BLaER1 treated with 17β-estradiol and CSF1 and Interleukin-3, amounts not matched to agents 10 nM and 100 nM (cell line): Measurements from ENCODE around the gene LEP.

Source experiments
- H3K27ac ChIP-seq, 11 experiments: shearing (Covaris generic); formaldehyde crosslinking; 2 replicates each; pipeline ENCODE4 v1.8.1; 2022
- H3K27me3 ChIP-seq, 11 experiments: shearing (Covaris generic); formaldehyde crosslinking; 2 replicates each; pipeline ENCODE4 v1.8.1; 2022
- H3K36me3 ChIP-seq, 11 experiments: shearing (Covaris generic); formaldehyde crosslinking; 2 replicates each; pipeline ENCODE4 v1.8.1; 2022
- H3K4me1 ChIP-seq, 10 experiments: shearing (Covaris generic); formaldehyde crosslinking; 2 replicates each; pipeline ENCODE4 v1.8.1; 2022
- H3K4me2 ChIP-seq, 11 experiments: shearing (Covaris generic); formaldehyde crosslinking; 2 replicates each; pipeline ENCODE4 v1.8.1; 2022
- H3K4me3 ChIP-seq, 10 experiments: shearing (Covaris generic); formaldehyde crosslinking; 2 replicates each; pipeline ENCODE4 v1.8.1; 2022
- H3K9ac ChIP-seq, 11 experiments: shearing (Covaris generic); formaldehyde crosslinking; 2 replicates each; pipeline ENCODE4 v1.8.1; 2022
- H3K9me3 ChIP-seq, 11 experiments: shearing (Covaris generic); formaldehyde crosslinking; replicated peaks in 1 of 11; 2 replicates each; pipeline ENCODE4 v1.8.1; 2022
- H4K20me1 ChIP-seq, 11 experiments: shearing (Covaris generic); formaldehyde crosslinking; 2 replicates each; pipeline ENCODE4 v1.8.1; 2022
- Cebpa-rat ChIP-seq, 11 experiments: shearing (Covaris generic); IDR thresholded peaks; 2 replicates each; pipeline ENCODE4 v1.8.1; 2022

LEP gene

GRCh38 chr7:128264477-128264876 lies 23.4 kb downstream of the LEP start:
- H3K27ac ChIP-seq: no peak overlapping the region
- no peak overlapping the region for H3K4me3 ChIP-seq
- H3K36me3 ChIP-seq: no peaks in the 10 kb centered on the region
- H3K9ac ChIP-seq: no peak overlapping the region
- H3K9me3 ChIP-seq: no peaks in the 10 kb centered on the region
- no peaks in the 10 kb centered on the region; a peak in 1 of 22 replicates for H4K20me1 ChIP-seq
- no peaks in the 10 kb centered on the region for H3K27me3 ChIP-seq
- peaks cover 0 to 6% (median 0%) of the 10 kb centered on the region in 10 experiments; a peak in 2 of 20 replicates for H3K4me1 ChIP-seq
- H3K4me2 ChIP-seq: no peak overlapping the region
- TF ChIP-seq Cebpa-rat (IDR thresholded peaks at IDR 0.05): no peak

DNA sequence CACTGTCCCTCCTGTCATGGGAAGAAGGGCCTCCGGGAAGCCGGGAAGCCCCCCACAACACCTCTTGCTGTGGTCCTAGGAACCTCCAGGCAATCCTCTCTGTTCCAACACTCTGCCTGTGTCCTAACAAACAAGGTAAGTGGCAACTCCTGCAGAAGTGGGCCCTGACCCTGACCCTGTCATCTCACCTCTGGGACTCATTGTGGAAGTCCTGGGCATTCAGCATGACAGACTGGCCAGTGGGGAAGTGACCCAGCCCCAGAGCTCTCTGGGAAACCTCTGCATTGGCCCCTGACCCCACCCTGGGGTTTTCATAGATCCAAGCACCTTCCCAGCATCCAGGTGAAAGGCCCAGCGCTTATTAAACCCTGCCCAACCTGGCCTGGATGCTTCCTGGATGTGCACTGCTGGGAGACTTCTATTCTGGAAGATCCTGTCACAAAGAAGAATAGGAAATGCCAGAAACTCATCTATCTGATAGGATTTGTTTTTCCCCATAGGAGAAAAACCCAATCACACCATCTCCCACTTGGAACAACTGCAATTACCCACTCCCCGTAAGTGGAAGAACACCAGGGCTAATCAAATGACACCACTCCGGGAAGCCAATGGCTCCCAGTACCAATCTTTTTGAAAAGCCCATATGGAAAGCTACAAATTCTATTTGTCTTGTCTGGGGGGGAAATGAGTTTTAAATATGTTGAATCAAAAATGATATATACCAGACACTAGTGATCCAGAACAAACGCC lies 24.3 kb downstream of the LEP start:
- no peak for TF ChIP-seq Cebpa-rat (IDR thresholded peaks at IDR 0.05)
- Histone ChIP-seq H3K27me3 (no peaks in the 10 kb centered on the region), H3K9ac (no peak overlapping the region), H4K20me1 (no peaks in the 10 kb centered on the region; a peak in 1 of 22 replicates), H3K9me3 (peaks cover 0 to 3% (median 0%) of the 10 kb centered on the region in 11 experiments; a peak in 7 of 22 replicates), H3K4me2 (no peak overlapping the region), H3K27ac (no peak overlapping the region), H3K4me1 (peaks cover 0 to 6% (median 0%) of the 10 kb centered on the region in 10 experiments; a peak in 2 of 20 replicates), H3K4me3 (no peak overlapping the region), H3K36me3 (no peaks in the 10 kb centered on the region)

DNA sequence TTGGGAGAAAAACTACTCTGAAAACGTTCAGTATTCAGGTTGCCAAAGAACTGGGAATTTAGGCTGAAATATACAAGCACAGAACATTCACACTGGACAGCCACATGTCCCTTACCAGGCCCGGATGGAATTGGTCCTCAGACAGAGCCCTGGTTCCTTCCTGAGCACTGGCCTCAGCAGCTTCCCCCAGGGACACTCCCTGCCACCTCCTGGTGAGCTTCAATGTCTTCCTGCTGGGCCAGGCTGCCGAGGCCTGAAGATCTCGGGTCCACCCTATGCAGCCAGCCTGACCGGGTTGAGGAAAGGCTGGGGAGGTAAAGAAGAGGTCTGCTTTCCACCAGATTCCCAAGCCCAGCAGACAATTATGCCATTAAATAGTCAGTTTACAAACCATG lies 24.8 kb downstream of the LEP start:
- no peaks in the 10 kb centered on the region for H3K36me3 ChIP-seq
- H3K4me3 ChIP-seq: no peak overlapping the region
- no peak overlapping the region for H3K27ac ChIP-seq
- peaks cover 4 to 9% (median 5%) of the 10 kb centered on the region in 11 experiments; a peak in 21 of 22 replicates for H3K9me3 ChIP-seq
- no peaks in the 10 kb centered on the region; a peak in 1 of 22 replicates for H4K20me1 ChIP-seq
- no peaks in the 10 kb centered on the region for H3K27me3 ChIP-seq
- TF ChIP-seq Cebpa-rat (IDR thresholded peaks at IDR 0.05): no peak
- no peak overlapping the region; a peak in 1 of 22 replicates for H3K4me2 ChIP-seq
- peaks cover 0 to 6% (median 0%) of the 10 kb centered on the region in 10 experiments; a peak in 2 of 20 replicates for H3K4me1 ChIP-seq
- H3K9ac ChIP-seq: no peak overlapping the region

- no peak for TF ChIP-seq Cebpa-rat (IDR thresholded peaks at IDR 0.05)
- no peak overlapping the region for H3K9ac ChIP-seq
- H3K4me2 ChIP-seq: no peak overlapping the region
- H3K4me1 ChIP-seq: peaks cover 0 to 6% (median 0%) of the 10 kb centered on the region in 10 experiments; a peak in 2 of 20 replicates
- no peaks in the 10 kb centered on the region; a peak in 1 of 22 replicates for H4K20me1 ChIP-seq
- no peaks in the 10 kb centered on the region for H3K36me3 ChIP-seq
- peaks cover 10 to 15% (median 11%) of the 10 kb centered on the region in 11 experiments for H3K9me3 ChIP-seq
- no peak overlapping the region for H3K27ac ChIP-seq
- H3K4me3 ChIP-seq: no peak overlapping the region
- H3K27me3 ChIP-seq: no peaks in the 10 kb centered on the region
Observed at GRCh38 chr7:128266529-128266882, 25.4 kb downstream of the LEP start.

GRCh38 chr7:128266883-128267594 lies 26.0 kb downstream of the LEP start:
- no peak overlapping the region for H3K4me3 ChIP-seq
- H3K36me3 ChIP-seq: no peaks in the 10 kb centered on the region
- no peaks in the 10 kb centered on the region for H3K27me3 ChIP-seq
- no peak for TF ChIP-seq Cebpa-rat (IDR thresholded peaks at IDR 0.05)
- no peaks in the 10 kb centered on the region; a peak in 1 of 22 replicates for H4K20me1 ChIP-seq
- no peak overlapping the region for H3K9ac ChIP-seq
- H3K4me1 ChIP-seq: peaks cover 0 to 6% (median 0%) of the 10 kb centered on the region in 10 experiments; a peak in 2 of 20 replicates
- H3K4me2 ChIP-seq: peak overlapping the region in 1 of 11 experiments; percentile 12; a peak in 2 of 22 replicates
- H3K9me3 ChIP-seq: peaks cover 13 to 21% (median 17%) of the 10 kb centered on the region in 11 experiments
- no peak overlapping the region for H3K27ac ChIP-seq

GRCh38 chr7:128267595-128267924 lies 26.5 kb downstream of the LEP start:
- Histone ChIP-seq H3K4me1 (peaks cover 0 to 6% (median 0%) of the 10 kb centered on the region in 10 experiments; a peak in 2 of 20 replicates), H4K20me1 (no peaks in the 10 kb centered on the region; a peak in 1 of 22 replicates), H3K36me3 (no peaks in the 10 kb centered on the region), H3K9me3 (peaks cover 13 to 26% (median 20%) of the 10 kb centered on the region in 11 experiments), H3K27ac (no peak overlapping the region), H3K27me3 (no peaks in the 10 kb centered on the region), H3K4me3 (no peak overlapping the region), H3K9ac (no peak overlapping the region), H3K4me2 (peak overlapping the region in 1 of 11 experiments; percentile 12; a peak in 2 of 22 replicates)
- no peak for TF ChIP-seq Cebpa-rat (IDR thresholded peaks at IDR 0.05)

- H3K4me3 ChIP-seq: no peak overlapping the region
- no peaks in the 10 kb centered on the region for H3K27me3 ChIP-seq
- H3K4me1 ChIP-seq: peaks cover 0 to 6% (median 0%) of the 10 kb centered on the region in 10 experiments; a peak in 2 of 20 replicates
- no peak overlapping the region for H3K9ac ChIP-seq
- peaks cover 13 to 26% (median 20%) of the 10 kb centered on the region in 11 experiments for H3K9me3 ChIP-seq
- H3K4me2 ChIP-seq: no peak overlapping the region
- H3K36me3 ChIP-seq: no peaks in the 10 kb centered on the region
- H3K27ac ChIP-seq: no peak overlapping the region
- H4K20me1 ChIP-seq: no peaks in the 10 kb centered on the region; a peak in 1 of 22 replicates
- TF ChIP-seq Cebpa-rat (IDR thresholded peaks at IDR 0.05): no peak
Observed at GRCh38 chr7:128268233-128268632, 27.2 kb downstream of the LEP start.

DNA sequence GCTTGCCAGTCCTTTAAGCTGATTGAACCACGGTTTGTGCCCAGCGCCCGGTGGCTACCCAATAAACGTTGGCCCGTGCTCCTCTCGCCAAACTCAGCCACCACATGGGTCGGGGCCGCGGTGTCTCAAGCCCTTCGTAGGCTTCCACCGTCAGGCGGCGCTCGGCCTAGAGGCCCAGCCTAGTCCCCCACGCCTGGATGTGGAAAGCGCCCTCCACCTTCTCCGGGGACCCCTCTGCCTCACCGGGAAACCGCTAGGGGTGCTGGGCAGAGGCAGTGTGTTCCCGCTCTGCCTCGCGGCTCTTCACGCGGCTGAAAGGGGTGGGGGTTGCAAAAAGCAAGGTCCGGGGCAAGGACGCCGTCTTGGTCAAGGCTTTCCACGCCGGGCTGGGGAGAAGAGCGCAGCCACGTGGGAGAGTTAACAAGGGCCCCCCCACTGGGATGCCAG lies 29.8 kb downstream of the LEP start:
- H3K4me2 ChIP-seq: no peak overlapping the region
- H3K27ac ChIP-seq: no peak overlapping the region
- no peak for TF ChIP-seq Cebpa-rat (IDR thresholded peaks at IDR 0.05)
- H3K4me3 ChIP-seq: no peak overlapping the region
- H3K9ac ChIP-seq: no peak overlapping the region
- peaks cover 0 to 6% (median 1%) of the 10 kb centered on the region in 10 experiments; a peak in 4 of 20 replicates for H3K4me1 ChIP-seq
- no peaks in the 10 kb centered on the region for H3K27me3 ChIP-seq
- H3K9me3 ChIP-seq: peaks cover 13 to 26% (median 20%) of the 10 kb centered on the region in 11 experiments
- no peaks in the 10 kb centered on the region; a peak in 1 of 22 replicates for H4K20me1 ChIP-seq
- H3K36me3 ChIP-seq: no peaks in the 10 kb centered on the region

GRCh38 chr7:128271471-128271941 lies 30.4 kb downstream of the LEP start:
- H4K20me1 ChIP-seq: no peaks in the 10 kb centered on the region; a peak in 1 of 22 replicates
- no peak overlapping the region for H3K4me3 ChIP-seq
- H3K9me3 ChIP-seq: peaks cover 13 to 26% (median 20%) of the 10 kb centered on the region in 11 experiments
- H3K27me3 ChIP-seq: no peaks in the 10 kb centered on the region
- no peak for TF ChIP-seq Cebpa-rat (IDR thresholded peaks at IDR 0.05)
- H3K9ac ChIP-seq: no peak overlapping the region
- peaks cover 0 to 8% (median 0%) of the 10 kb centered on the region in 10 experiments; a peak in 4 of 20 replicates for H3K4me1 ChIP-seq
- no peaks in the 10 kb centered on the region for H3K36me3 ChIP-seq
- H3K4me2 ChIP-seq: no peak overlapping the region
- H3K27ac ChIP-seq: no peak overlapping the region
